GM19324 (cell line): ENCODE data around the gene OTOA.
"Not testable (repeated sequence)": the region's sequence is repeated elsewhere in the genome, so short reads cannot be mapped to it uniquely, and the experiment has no call there.

Experiments
- ATAC-seq: cut with Tn5 transposase; IDR thresholded peaks from one replicate; pipeline ENCODE4 v1.9.1; 2021; ENCODE audit warnings: mild to moderate bottlenecking, moderate library complexity; ENCODE audit not compliant: unreplicated experiment, low FRiP score

OTOA gene

GRCh38 chr16:21801538-21802374 is 138.0 kb downstream of the OTOA start:
- ATAC-seq, result not testable (repeated sequence)

GRCh38 chr16:21802375-21802663 is 138.6 kb downstream of the OTOA start:
- ATAC-seq, result not testable (repeated sequence)
